T-helper 2 cell treated with Interferon-gamma antibody and Interleukin-4, amounts not matched to agents 100 ng/mL and 5 ng/mL, for 36 hours (primary cell): Measurements from ENCODE around the gene UPB1. TPM values are rescaled to one million over a fixed set of nuclear protein-coding genes. Genes with fewer than 3 reads are reported as not detected.

ENCODE experiments used
- intact Hi-C: fragments of 100-400 bp; cut with micrococcal nuclease; formaldehyde crosslinking; loops from one replicate; pipeline ENCODE4 v1.15.1; 2023
- total RNA-seq: library from RNA; stranded (reverse); gene quantifications from 2 replicates; pipeline ENCODE4 v1.2.3, GENCODE V29; 2022

UPB1 gene
- total RNA-seq, 1 donor from 2014 or later = 0.09 TPM

DNA sequence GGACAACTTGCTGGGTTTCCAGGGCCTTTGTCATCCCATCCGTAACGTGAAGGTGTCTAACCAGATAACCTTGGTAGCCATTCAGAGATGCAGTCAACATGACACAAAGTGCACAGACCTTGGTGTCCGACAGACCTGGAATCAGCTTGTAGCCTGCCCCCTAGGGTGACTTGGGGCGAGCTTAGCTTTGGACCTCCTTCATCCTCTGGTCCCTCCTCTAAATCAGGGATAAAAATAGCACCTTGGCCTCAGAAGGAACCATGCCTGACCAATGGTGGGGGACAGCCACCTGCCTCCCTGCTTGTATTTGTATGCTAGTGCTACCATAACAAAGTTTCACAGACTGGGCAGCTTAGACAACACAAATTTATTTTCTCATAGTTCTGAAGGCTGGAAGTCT lies 64.3 kb downstream of the UPB1 start:
- intact Hi-C loops = no loop called here

- intact Hi-C loops = no loop called here
These were observed 68.1 kb downstream of the UPB1 start for GRCh38 chr22:24563246-24563645.

DNA sequence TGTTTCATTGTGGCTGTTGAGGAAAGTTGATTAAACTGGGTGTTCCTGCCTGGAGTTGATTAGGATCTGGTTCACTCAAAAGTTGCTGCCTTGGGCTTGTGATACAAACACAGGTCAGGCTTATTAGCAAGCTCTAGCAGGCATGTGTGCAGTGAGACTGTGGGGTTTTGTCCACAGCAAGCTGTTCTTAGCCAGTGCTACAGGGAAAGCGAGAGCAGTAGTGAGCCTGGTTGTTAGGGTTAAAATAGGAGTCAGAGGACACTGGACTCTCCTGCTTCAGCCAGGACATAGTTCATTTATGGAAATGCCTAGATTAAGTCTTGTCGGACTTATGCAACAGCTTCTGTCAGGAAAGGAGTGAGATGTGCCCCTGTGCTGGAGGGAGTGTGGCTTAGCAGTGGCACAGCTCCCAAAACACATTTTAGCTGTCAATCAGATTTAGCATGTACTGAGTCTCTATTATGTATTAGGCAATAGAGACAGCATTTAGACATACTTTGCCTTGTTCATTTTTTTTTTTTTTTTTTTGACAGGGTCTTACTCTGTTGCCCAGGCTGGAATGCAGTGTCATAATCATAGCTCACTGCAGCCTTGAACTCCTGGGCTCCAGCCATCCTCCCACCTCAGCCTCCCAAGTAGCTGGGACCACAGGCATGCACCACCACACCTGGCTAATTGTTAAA lies 69.4 kb downstream of the UPB1 start:
- intact Hi-C loops = no loop called here

DNA sequence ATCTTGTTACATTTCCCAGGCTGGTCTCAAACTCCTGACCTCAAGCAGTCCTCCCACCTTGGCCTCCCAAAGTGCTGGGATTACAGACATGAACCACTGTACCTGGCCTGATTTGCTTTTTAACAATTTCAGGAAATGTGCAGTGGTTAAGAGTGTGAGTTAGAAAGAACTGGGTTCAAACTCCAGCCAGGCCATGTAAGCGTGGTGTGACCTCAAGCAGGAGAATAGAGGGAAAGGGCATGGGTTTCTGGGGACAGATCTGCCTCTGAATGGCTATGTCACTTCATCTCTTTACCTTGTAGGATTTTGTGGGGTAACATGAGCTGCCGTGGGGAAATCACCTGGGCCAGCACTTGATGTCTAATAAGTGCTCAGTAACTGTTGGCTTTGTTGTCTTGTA lies 69.9 kb downstream of the UPB1 start:
- intact Hi-C loops = no loop called here

DNA sequence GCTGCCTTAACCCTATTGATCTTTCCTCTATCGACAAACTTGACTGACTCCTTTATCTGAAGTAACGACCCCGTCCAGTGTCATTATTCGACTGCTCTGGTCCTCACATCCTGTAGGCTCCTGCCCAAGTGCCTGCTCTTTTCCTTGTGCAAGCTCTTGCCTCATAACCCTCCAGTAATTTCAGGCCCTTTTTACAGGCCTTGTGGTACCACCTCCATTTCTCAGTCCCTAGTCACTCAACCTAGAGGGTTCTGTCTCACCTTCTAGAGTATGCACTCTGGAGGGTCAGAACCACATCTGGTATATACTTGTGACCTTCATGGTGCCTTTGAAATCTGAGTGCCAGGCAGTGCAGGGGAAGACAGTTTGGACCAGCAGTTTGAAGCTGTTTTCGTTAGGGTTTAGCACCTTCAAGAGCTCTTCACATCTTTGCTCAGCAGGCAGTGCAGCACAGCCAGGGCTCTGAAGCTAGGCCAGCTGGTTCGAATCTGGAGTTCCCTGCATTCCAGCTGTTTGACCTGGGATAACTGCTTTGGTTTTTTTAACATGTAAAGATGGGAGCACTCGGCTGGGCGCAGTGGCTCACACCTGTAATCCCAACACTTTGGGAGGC lies 71.9 kb downstream of the UPB1 start:
- intact Hi-C loops = no loop called here

- intact Hi-C loops = no loop called here
These were observed 72.5 kb downstream of the UPB1 start for GRCh38 chr22:24567668-24568067.

- intact Hi-C loops = no loop called here
These were observed 76.1 kb downstream of the UPB1 start for GRCh38 chr22:24571266-24571665.

DNA sequence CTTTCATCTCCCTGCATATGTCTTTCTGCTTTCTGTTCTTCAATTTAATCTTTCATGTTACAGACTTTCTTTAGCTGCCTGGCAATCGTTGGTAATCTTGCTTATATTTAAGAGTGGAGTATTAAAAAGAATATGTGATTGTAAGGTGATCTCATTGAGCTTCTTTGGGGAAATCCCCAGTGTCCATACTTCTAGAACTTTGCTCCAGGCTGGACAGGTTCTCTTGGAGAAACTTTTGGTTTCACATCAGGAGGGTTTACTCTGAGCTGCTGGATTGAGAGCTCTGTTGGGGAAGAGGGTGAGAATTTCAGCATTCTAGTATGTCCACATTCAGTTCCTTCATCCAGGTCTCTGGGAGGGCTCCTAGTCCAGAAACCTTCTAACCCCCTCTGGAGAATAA lies 81.6 kb downstream of the UPB1 start:
- intact Hi-C loops = no loop called here

Other genes starting within 250 kb of the UPB1 start
- 40.4 and 43.6 TPM in 2 replicates for gene SPECC1L, start 224.5 kb upstream of the UPB1 start, total RNA-seq
- gene ADORA2A, start 67.7 kb upstream of the UPB1 start, total RNA-seq = 14.1 and 17.9 TPM in 2 replicates
- gene GUCD1, start 59.8 kb downstream of the UPB1 start, total RNA-seq = 127 and 131 TPM in 2 replicates
- gene SNRPD3, start 60.7 kb downstream of the UPB1 start, total RNA-seq = 116 and 118 TPM in 2 replicates
- 1.7 and 2.2 TPM in 2 replicates for gene LRRC75B, start 97.7 kb downstream of the UPB1 start, total RNA-seq
- 47.1 and 47.3 TPM in 2 replicates for gene GGT1, start 107.9 kb downstream of the UPB1 start, total RNA-seq